Activated B cell treated with CpG ODN at 0.5 μM for 24 hours (primary cell): ENCODE results near the gene AIDA. TPM values are rescaled to one million over a fixed set of nuclear protein-coding genes. Genes with fewer than 3 reads are reported as not detected.

Experiments used
- ATAC-seq: fragments of 200-7000 bp; cut with Tn5 transposase; one replicate; pipeline ENCODE4 v1.10.0; 2021; ENCODE audit warnings: low read depth, mild to moderate bottlenecking, moderate library complexity
- CTCF ChIA-PET: fragments of 350-600 bp; sonication (Branson Sonifier 250); formaldehyde crosslinking; loops from one replicate; lab custom pipeline; 2021; ENCODE audit warnings: antibody characterized with exemption; lab: Charles Lee
- POLR2A ChIA-PET: fragments of 350-600 bp; sonication (Branson Sonifier 250); formaldehyde crosslinking; loops from one replicate; lab custom pipeline; 2021; ENCODE audit warnings: antibody characterized with exemption; lab: Charles Lee
- DNase-seq: peaks from one replicate; pipeline ENCODE4 v3.0.0; 2022
- H3K27ac Mint-ChIP-seq: one replicate; pipeline ENCODE4 v1.8.0; 2020; ENCODE audit warnings: mixed read lengths
- H3K27me3 Mint-ChIP-seq: one replicate; pipeline ENCODE4 v1.8.0; 2021; ENCODE audit warnings: mixed read lengths
- H3K36me3 Mint-ChIP-seq: one replicate; pipeline ENCODE4 v1.8.0; 2021; ENCODE audit warnings: low read depth, mixed read lengths
- H3K4me1 Mint-ChIP-seq: one replicate; pipeline ENCODE4 v1.8.0; 2021; ENCODE audit warnings: mixed read lengths
- H3K4me3 Mint-ChIP-seq: one replicate; pipeline ENCODE4 v1.8.0; 2020; ENCODE audit warnings: mild to moderate bottlenecking, mixed read lengths
- H3K9me3 Mint-ChIP-seq: one replicate; pipeline ENCODE4 v1.8.0; 2020; ENCODE audit warnings: mixed read lengths
- intact Hi-C: fragments of 100-400 bp; cut with micrococcal nuclease; formaldehyde crosslinking; loops from one replicate; pipeline ENCODE4 v1.15.1; 2024
- total RNA-seq: library from RNA; stranded (reverse); gene quantifications from 2 replicates; pipeline ENCODE4 v1.2.3, GENCODE V29; 2022
- TF ChIP-seq, protein P1 (sequence below): fragments of 200-600 bp; IDR thresholded peaks from one replicate; pipeline ENCODE4 v1.8.0; 2022; ENCODE audit warnings: antibody characterized with exemption, mild to moderate bottlenecking

Gene AIDA
- total RNA-seq, 1 donor from 2014 or later = 54.3 TPM

- H3K4me1 Mint-ChIP-seq = peaks cover 27% of the 10 kb centered on the region
- no peak overlapping the region for H3K27ac Mint-ChIP-seq
- H3K4me3 Mint-ChIP-seq = no peak overlapping the region
- no peaks in the 10 kb centered on the region for H3K9me3 Mint-ChIP-seq
- peaks cover 68% of the 10 kb centered on the region for H3K36me3 Mint-ChIP-seq
- intact Hi-C loops = loop anchor here (10.0 kb wide), 1 partner anchor 1128 kb away; the partner anchor contains the start of gene TP53BP2
- CTCF ChIA-PET = no interaction called here
- TF ChIP-seq, protein P1, sequence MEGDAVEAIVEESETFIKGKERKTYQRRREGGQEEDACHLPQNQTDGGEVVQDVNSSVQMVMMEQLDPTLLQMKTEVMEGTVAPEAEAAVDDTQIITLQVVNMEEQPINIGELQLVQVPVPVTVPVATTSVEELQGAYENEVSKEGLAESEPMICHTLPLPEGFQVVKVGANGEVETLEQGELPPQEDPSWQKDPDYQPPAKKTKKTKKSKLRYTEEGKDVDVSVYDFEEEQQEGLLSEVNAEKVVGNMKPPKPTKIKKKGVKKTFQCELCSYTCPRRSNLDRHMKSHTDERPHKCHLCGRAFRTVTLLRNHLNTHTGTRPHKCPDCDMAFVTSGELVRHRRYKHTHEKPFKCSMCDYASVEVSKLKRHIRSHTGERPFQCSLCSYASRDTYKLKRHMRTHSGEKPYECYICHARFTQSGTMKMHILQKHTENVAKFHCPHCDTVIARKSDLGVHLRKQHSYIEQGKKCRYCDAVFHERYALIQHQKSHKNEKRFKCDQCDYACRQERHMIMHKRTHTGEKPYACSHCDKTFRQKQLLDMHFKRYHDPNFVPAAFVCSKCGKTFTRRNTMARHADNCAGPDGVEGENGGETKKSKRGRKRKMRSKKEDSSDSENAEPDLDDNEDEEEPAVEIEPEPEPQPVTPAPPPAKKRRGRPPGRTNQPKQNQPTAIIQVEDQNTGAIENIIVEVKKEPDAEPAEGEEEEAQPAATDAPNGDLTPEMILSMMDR = no peak
- DNase-seq (no peak), ATAC-seq (no peak)
- H3K27me3 Mint-ChIP-seq = no peaks in the 10 kb centered on the region
- POLR2A ChIA-PET = no interaction called here
These were observed 4.1 kb upstream of the AIDA start for GRCh38 chr1:222716393-222716792.

DNA sequence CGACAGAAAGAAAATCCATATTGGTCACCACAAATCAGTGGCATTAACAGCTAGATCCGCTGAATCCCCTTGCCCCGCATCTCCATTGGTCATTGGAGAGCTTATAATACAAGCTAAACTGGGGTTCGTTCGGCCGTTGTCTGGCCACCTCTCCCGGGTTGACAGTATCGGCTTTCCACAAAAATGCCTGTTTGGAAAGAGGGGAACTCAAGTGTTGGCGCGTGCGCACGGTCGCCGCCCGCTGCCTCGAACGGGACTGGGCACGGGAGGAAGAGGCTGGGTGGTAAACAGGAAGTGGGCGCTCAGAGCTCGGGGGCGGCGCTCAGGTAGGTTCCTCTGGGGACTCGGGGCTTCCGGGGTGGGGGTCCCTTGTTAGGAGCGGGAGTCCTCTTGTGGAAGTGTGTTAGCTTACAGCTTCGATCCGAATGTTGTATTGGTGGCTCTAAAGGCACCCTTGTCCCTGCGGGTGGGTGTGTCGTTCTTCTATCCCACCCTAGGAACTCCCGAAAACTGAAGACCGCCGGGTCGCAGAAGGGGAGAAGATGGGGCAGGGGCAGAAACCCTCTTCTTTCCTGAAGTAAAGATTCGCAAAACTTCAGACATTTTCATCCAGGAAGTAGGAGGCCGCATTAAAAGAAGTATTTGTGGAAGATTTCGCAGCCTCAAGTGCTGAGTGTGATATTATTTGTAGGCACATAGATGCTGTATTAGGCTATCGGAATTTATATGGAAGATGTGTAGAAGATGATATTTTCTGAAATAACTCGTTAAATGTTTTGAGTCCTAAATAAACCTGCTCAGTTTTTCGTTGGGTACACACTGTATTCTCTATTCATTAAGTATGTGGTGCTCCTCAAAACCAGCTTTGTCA lies 1.0 kb upstream of the AIDA start:
- ChIA-PET POLR2A (interaction anchor here (0.7 to 7.7 kb wide), 33 partner anchors 8 to 1279 kb away, joined by 3 to 127 read pairs (median 5); partner anchors contain the start of genes CAPN2, FAM177B and TAF1A), CTCF (interaction anchor here (0.8 to 1.9 kb wide), 8 partner anchors 8 to 411 kb away, joined by 3 to 10 read pairs (median 4); no protein-coding TSS in a partner anchor)
- Mint-ChIP-seq H3K9me3 (no peaks in the 10 kb centered on the region), H3K4me3 (peak overlapping the region; percentile 93), H3K27me3 (no peaks in the 10 kb centered on the region), H3K36me3 (peaks cover 62% of the 10 kb centered on the region), H3K4me1 (peaks cover 54% of the 10 kb centered on the region), H3K27ac (peak overlapping the region; percentile 100)
- ATAC-seq (peak; percentile 73), DNase-seq (peak; percentile 90)
- intact Hi-C loops = loop anchor here (1.0 to 10.0 kb wide), 11 partner anchors 19 to 1835 kb away; partner anchors contain the start of genes DUSP10, HLX, TAF1A and TP53BP2
- TF ChIP-seq, protein P1 = no peak

- peaks cover 56% of the 10 kb centered on the region for H3K36me3 Mint-ChIP-seq
These were observed 705 bp downstream of the AIDA start for GRCh38 chr1:222711319-222712252.

GRCh38 chr1:222709700-222710153 lies 2.6 kb downstream of the AIDA start:
- Mint-ChIP-seq H3K27me3 (no peaks in the 10 kb centered on the region), H3K9me3 (no peaks in the 10 kb centered on the region), H3K27ac (peak overlapping the region; percentile 61), H3K4me1 (peaks cover 66% of the 10 kb centered on the region), H3K36me3 (peaks cover 59% of the 10 kb centered on the region), H3K4me3 (peak overlapping the region; percentile 93)
- ChIA-PET CTCF (no interaction called here), POLR2A (interaction anchor here (7.7 kb wide), 1 partner anchor 23 kb away, joined by 127 read pairs; no protein-coding TSS in a partner anchor)
- ATAC-seq (no peak), DNase-seq (no peak)
- intact Hi-C loops = loop anchor here (2.0 to 10.0 kb wide), 3 partner anchors 13 to 1267 kb away; partner anchors contain the start of gene TP53BP2
- TF ChIP-seq, protein P1 = no peak

More at GRCh38 chr1:222711319-222712252, 705 bp downstream of the AIDA start:
- Mint-ChIP-seq H3K9me3 (no peaks in the 10 kb centered on the region), H3K4me1 (peaks cover 56% of the 10 kb centered on the region), H3K27me3 (no peaks in the 10 kb centered on the region), H3K27ac (peak overlapping the region; percentile 100), H3K4me3 (peak overlapping the region; percentile 93)
- DNase-seq (peak; percentile 42), ATAC-seq (peak; percentile 17)
- ChIA-PET CTCF (interaction anchor here (1.1 to 1.7 kb wide), 3 partner anchors 10 to 247 kb away, joined by 3 to 6 read pairs (median 3); no protein-coding TSS in a partner anchor), POLR2A (interaction anchor here (0.6 to 7.7 kb wide), 12 partner anchors 17 to 917 kb away, joined by 3 to 127 read pairs (median 5); no protein-coding TSS in a partner anchor)
- TF ChIP-seq, protein P1 = no peak
- intact Hi-C loops = loop anchor here (1.0 to 10.0 kb wide), 7 partner anchors 15 to 1833 kb away; partner anchors contain the start of genes DUSP10, HLX and TP53BP2
